NB4 (cell line): ENCODE results near the gene RFC4.

Experiments
- DNase-seq: peaks from one replicate; pipeline ENCODE4 v3.0.0; 2010; ENCODE audit warnings: low read depth
- H3K4me3 ChIP-seq: one replicate; pipeline ENCODE4 v1.5.1; 2011; ENCODE audit warnings: mild to moderate bottlenecking, low read depth, low read length, moderate library complexity
- MYC ChIP-seq: IDR thresholded peaks from 2 replicates; pipeline ENCODE4 v1.6.1; 2011; ENCODE audit warnings: low read depth, low read length
- POLR2A ChIP-seq: IDR thresholded peaks from 2 replicates; pipeline ENCODE4 v1.6.1; 2011; ENCODE audit warnings: mild to moderate bottlenecking; ENCODE audit not compliant: insufficient read length; ENCODE audit errors: extremely low read depth
- TF ChIP-seq, protein P1 (sequence below): IDR thresholded peaks from 2 replicates; pipeline ENCODE4 v1.6.1; 2011; ENCODE audit warnings: low read depth, low read length
- TF ChIP-seq, protein P2 (sequence below): IDR thresholded peaks from one replicate; pipeline ENCODE4 v1.5.1; 2012; ENCODE audit warnings: low read depth, low read length

Gene RFC4

DNA sequence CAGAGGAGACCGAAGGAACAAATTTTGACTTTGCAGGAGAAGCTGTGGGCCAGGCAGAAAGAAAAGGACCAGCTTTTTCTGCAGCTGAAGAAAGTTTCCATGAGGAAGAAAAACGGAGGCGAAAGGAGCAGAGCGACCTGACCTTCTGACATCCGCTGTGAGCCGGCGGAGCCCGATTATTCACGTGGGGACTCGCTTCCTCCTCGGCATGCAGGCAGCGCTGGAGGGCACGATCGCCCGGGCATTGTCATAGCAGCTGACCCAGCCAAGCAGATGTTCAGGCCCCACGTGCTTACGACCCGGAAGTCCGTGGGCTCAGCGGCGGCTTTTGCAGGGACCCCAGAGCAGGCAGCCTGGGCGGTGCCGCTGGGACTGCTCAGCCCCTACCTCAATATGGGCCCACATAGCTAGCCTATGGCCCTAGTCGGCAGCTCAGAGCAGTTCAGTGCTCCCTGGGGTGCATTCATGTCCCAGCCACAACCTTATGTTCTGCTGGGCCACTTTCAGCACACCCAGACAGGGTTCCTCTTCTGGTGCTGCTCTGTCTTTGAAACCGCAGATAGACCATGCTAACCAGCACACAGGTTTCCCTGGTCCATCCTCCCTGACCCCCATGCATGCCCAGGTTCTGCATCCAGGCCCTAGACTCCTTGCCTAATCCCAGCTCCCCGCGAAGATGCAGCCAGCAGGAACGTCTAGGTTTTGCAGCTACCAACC lies 33.4 kb downstream of the RFC4 start:
- H3K4me3 ChIP-seq, result peak overlapping the region; percentile 68
- DNase-seq, result peak; percentile 88
- peak; percentile 100 for TF ChIP-seq MYC
- TF ChIP-seq, protein P1, sequence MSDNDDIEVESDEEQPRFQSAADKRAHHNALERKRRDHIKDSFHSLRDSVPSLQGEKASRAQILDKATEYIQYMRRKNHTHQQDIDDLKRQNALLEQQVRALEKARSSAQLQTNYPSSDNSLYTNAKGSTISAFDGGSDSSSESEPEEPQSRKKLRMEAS, result peak; percentile 99
- TF ChIP-seq POLR2A, result peak; percentile 43
- TF ChIP-seq, protein P2, sequence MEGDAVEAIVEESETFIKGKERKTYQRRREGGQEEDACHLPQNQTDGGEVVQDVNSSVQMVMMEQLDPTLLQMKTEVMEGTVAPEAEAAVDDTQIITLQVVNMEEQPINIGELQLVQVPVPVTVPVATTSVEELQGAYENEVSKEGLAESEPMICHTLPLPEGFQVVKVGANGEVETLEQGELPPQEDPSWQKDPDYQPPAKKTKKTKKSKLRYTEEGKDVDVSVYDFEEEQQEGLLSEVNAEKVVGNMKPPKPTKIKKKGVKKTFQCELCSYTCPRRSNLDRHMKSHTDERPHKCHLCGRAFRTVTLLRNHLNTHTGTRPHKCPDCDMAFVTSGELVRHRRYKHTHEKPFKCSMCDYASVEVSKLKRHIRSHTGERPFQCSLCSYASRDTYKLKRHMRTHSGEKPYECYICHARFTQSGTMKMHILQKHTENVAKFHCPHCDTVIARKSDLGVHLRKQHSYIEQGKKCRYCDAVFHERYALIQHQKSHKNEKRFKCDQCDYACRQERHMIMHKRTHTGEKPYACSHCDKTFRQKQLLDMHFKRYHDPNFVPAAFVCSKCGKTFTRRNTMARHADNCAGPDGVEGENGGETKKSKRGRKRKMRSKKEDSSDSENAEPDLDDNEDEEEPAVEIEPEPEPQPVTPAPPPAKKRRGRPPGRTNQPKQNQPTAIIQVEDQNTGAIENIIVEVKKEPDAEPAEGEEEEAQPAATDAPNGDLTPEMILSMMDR, result no peak

DNA sequence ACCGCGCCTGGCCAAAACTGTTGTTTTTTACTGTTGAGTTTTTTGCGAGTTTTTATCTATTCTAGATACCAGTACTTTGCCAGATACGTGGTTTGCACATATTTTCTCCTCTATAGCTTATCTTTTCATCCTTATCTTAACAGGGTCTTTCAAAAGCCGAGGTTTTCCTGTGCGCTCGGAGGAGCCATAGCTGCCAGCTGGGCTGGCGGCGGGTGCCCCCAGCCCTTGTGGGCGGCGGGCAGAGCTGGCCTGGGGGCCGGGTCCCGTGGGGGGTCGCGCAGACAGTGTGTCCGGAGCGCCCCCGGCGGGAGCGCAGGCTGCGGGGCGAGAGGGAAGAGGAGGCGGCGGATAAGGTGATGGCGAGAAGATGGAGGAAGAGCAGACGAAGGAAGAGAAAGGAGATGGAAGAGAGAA lies 34.0 kb downstream of the RFC4 start:
- peak overlapping the region; percentile 68 for H3K4me3 ChIP-seq
- no peak for DNase-seq

DNA sequence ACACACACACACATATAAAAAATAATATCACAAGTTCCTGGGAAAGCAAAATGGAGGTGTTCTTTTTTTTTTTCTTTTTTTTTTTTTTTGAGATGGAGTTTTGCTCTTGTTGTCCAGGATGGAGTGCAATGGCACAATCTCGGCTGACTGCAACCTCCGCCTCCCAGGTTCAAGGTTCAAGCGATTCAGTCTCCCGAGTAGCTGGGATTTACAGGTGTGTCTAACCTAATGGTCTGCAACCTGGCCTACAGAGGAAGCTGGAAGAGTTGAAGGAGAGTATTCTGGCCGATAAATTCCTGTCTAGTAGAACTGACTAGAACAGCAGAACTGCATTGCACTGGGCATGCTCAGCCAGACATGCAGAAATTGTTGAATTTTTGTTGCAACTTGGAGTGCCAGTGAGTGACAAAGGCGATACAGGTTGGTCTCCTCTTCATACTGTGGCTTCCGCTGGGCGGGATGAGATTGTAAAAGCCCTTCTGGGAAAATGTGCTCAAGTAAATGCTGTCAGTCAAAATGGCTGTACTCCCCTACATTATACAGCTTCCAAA lies 45.3 kb downstream of the RFC4 start:
- TF ChIP-seq POLR2A (no peak), MYC (no peak)
- TF ChIP-seq, protein P2, result no peak
- TF ChIP-seq, protein P1, result no peak
- no peak overlapping the region for H3K4me3 ChIP-seq
- no peak for DNase-seq

More for the DNA sequence above, 34.0 kb downstream of the RFC4 start:
- TF ChIP-seq, protein P1, result no peak
- TF ChIP-seq, protein P2, result no peak
- no peak for TF ChIP-seq MYC
- no peak for TF ChIP-seq POLR2A

DNA sequence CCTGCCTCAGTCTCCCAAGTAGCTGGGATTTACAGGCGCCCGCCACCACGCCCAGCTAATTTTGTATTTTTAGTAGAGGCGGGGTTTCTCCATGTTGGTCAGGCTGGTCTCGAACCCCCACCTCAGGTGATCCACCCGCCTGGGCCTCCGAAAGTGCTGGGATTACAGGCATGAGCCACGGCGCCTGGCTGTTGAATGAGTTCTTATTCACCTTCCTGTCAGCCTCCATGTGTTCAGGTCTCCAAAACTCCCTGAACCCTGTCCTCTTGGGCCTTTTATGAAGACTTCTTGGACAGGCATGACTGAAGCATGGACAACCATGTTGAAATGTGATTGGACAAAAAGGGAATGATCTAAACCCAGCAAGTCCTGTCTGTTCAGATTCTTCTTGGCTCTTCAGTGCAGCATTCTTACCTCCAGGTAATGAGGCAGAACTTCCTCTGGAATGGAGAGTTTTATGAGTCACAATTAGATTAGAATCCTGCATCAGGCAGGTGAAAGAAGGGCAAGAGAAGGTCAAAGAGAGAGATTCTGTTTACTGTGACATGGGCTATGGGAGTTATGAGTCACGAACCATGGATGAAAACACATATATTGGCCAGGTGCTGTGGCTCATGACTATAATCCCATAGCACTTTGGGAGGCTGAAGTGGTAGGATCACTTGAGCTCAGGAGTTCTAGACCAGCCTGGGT lies 46.0 kb downstream of the RFC4 start:
- TF ChIP-seq, protein P1, result no peak
- TF ChIP-seq, protein P2, result no peak
- TF ChIP-seq POLR2A (no peak), MYC (no peak)
- DNase-seq, result no peak
- H3K4me3 ChIP-seq, result no peak overlapping the region

DNA sequence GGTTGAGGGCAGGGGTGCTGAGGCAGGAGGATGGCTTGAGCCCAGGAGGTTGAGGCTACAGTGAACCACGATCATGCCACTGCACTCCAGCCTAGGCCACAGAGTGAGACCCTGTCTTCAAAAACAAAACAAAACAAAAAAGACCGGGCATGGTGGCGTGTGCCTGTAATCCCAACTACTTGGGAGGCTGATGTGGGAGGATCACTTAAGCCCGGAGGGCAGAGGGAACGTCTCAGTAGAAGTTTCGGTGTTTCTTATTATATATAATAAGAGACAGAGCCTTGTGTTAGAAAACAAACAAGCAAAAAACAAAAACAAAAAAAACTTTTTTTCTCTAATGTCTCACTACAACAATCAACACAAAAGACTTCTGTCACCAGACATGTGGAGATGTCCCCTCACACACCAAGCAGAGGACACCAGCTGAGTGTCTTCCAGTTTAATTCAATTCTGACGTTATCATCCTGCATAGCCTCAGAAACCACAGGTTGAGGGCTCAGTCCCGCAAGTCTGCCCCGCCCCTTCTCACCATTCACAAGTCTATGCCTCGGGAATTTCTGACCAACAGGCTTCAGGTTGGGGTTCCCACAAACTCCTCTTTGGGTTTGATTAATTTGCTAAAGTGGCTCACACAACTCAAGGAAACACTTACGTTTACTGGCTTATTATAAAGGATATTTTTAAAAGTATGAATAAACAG lies 46.9 kb downstream of the RFC4 start:
- TF ChIP-seq POLR2A, result no peak
- TF ChIP-seq, protein P2, result no peak
- TF ChIP-seq, protein P1, result no peak
- no peak for TF ChIP-seq MYC
- no peak overlapping the region for H3K4me3 ChIP-seq
- DNase-seq, result no peak
